Adipose tissue (tissue), 3 donors: ENCODE results near the gene LAMB1. TPM values are rescaled to one million over a fixed set of nuclear protein-coding genes. Genes with fewer than 3 reads are reported as not detected.

ENCODE experiments used
- H3K27ac ChIP-seq: one replicate; pipeline ENCODE4 v1.5.1; 2013; ENCODE audit warnings: low read depth, low read length
- WGBS, 3 donors: extraction: QIAGEN DNeasy Blood & Tissue Kit; methylation state at CpG; one replicate each; pipeline ENCODE4 v1.1.7; 2013; 5-methylcytosine and 5-hydroxymethylcytosine counted together
- polyA plus RNA-seq, 3 donors: library from polyadenylated mRNA; stranded (reverse); fragments of 200-250 nt; gene quantifications; one replicate each; pipeline ENCODE4 v1.2.3, GENCODE V29; 2013
- donor health status: healthy with polysubstance abuse.
- donor health status: Bipolar disorder and iron deficiency.
- donor health status: healthy.

Gene LAMB1
- polyA plus RNA-seq, 3 donors, result 86.0 to 249 (median 233) TPM

GRCh38 chr7:108003599-108003935 lies 606 bp upstream of the LAMB1 start:
- WGBS, 3 donors, result 35 to 43% (median 39%) methylated on average over 15 of the region's 15 CpGs
- H3K27ac ChIP-seq, result no peak overlapping the region

- 1 to 2% (median 2%) methylated on average over 75 of the region's 75 CpGs for WGBS, 3 donors
- peak overlapping the region; percentile 11 for H3K27ac ChIP-seq
These were observed 916 bp downstream of the LAMB1 start for GRCh38 chr7:108001764-108002725.

- WGBS, 3 donors, result 10 to 34% (median 11%) methylated on average over 37 of the region's 37 CpGs
These were observed 1.8 kb downstream of the LAMB1 start for GRCh38 chr7:108000875-108001763.

GRCh38 chr7:107999779-108000560 lies 3.0 kb downstream of the LAMB1 start:
- H3K27ac ChIP-seq, result no peak overlapping the region
- WGBS, 3 donors, result 64 to 74% (median 71%) methylated on average over 4 of the region's 4 CpGs

More at GRCh38 chr7:108000875-108001763, 1.8 kb downstream of the LAMB1 start:
- H3K27ac ChIP-seq, result no peak overlapping the region

- 83 to 85% (median 84%) methylated on average over 3 of the region's 3 CpGs for WGBS, 3 donors
- no peak overlapping the region for H3K27ac ChIP-seq
These were observed 4.1 kb downstream of the LAMB1 start for GRCh38 chr7:107998660-107999480.

GRCh38 chr7:107998150-107998549 lies 4.8 kb downstream of the LAMB1 start:
- no peak overlapping the region for H3K27ac ChIP-seq
- 77 to 86% (median 79%) methylated on average over 2 of the region's 2 CpGs for WGBS, 3 donors

- no peak overlapping the region for H3K27ac ChIP-seq
- 59 to 67% (median 66%) methylated on average over 7 of the region's 7 CpGs for WGBS, 3 donors
These were observed 6.7 kb downstream of the LAMB1 start for GRCh38 chr7:107996072-107996882.

- H3K27ac ChIP-seq, result no peak overlapping the region
- 31 to 50% (median 33%) methylated on average over 6 of the region's 6 CpGs for WGBS, 3 donors
These were observed 7.5 kb downstream of the LAMB1 start for GRCh38 chr7:107995184-107996071.

GRCh38 chr7:107994421-107995030 lies 8.4 kb downstream of the LAMB1 start:
- 56 to 67% (median 63%) methylated on average over 2 of the region's 2 CpGs for WGBS, 3 donors
- no peak overlapping the region for H3K27ac ChIP-seq

- WGBS, 3 donors, result 24 to 89% (median 71%) methylated on average over 1 of the region's 1 CpG
- no peak overlapping the region for H3K27ac ChIP-seq
These were observed 9.1 kb downstream of the LAMB1 start for GRCh38 chr7:107993891-107994291.

GRCh38 chr7:107989618-107990373 lies 13.2 kb downstream of the LAMB1 start:
- WGBS, 3 donors, result 60 to 82% (median 61%) methylated on average over 9 of the region's 9 CpGs
- H3K27ac ChIP-seq, result no peak overlapping the region

- no peak overlapping the region for H3K27ac ChIP-seq
- 33 to 60% (median 48%) methylated on average over 2 of the region's 2 CpGs for WGBS, 3 donors
These were observed 20.0 kb downstream of the LAMB1 start for GRCh38 chr7:107982918-107983389.

GRCh38 chr7:107982042-107982840 lies 20.7 kb downstream of the LAMB1 start:
- 70 to 78% (median 73%) methylated on average over 9 of the region's 9 CpGs for WGBS, 3 donors
- no peak overlapping the region for H3K27ac ChIP-seq

GRCh38 chr7:107981466-107981865 lies 21.5 kb downstream of the LAMB1 start:
- 72 to 76% (median 75%) methylated on average over 4 of the region's 4 CpGs for WGBS, 3 donors
- no peak overlapping the region for H3K27ac ChIP-seq
